ES-I3 (cell line): ENCODE data around the gene STARD10.

ENCODE experiments used
- H3K36me3 ChIP-seq: 2 replicates; pipeline ENCODE4 v1.6.1; 2013; ENCODE audit warnings: mild to moderate bottlenecking, low read length, control low read depth, moderate library complexity; ENCODE audit not compliant: insufficient read depth
- H3K4me1 ChIP-seq: 2 replicates; pipeline ENCODE4 v1.6.1; 2013; ENCODE audit warnings: mild to moderate bottlenecking, control low read depth, low read length; ENCODE audit not compliant: insufficient read depth
- H3K9ac ChIP-seq: 2 replicates; pipeline ENCODE4 v1.6.1; 2013; ENCODE audit warnings: low read depth, mild to moderate bottlenecking, low read length, moderate library complexity
- H3K9me3 ChIP-seq: 2 replicates; pipeline ENCODE4 v1.6.1; 2013; ENCODE audit warnings: mild to moderate bottlenecking, low read length, moderate library complexity; ENCODE audit not compliant: control insufficient read depth, insufficient read depth

The STARD10 gene, protein sequence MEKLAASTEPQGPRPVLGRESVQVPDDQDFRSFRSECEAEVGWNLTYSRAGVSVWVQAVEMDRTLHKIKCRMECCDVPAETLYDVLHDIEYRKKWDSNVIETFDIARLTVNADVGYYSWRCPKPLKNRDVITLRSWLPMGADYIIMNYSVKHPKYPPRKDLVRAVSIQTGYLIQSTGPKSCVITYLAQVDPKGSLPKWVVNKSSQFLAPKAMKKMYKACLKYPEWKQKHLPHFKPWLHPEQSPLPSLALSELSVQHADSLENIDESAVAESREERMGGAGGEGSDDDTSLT

DNA sequence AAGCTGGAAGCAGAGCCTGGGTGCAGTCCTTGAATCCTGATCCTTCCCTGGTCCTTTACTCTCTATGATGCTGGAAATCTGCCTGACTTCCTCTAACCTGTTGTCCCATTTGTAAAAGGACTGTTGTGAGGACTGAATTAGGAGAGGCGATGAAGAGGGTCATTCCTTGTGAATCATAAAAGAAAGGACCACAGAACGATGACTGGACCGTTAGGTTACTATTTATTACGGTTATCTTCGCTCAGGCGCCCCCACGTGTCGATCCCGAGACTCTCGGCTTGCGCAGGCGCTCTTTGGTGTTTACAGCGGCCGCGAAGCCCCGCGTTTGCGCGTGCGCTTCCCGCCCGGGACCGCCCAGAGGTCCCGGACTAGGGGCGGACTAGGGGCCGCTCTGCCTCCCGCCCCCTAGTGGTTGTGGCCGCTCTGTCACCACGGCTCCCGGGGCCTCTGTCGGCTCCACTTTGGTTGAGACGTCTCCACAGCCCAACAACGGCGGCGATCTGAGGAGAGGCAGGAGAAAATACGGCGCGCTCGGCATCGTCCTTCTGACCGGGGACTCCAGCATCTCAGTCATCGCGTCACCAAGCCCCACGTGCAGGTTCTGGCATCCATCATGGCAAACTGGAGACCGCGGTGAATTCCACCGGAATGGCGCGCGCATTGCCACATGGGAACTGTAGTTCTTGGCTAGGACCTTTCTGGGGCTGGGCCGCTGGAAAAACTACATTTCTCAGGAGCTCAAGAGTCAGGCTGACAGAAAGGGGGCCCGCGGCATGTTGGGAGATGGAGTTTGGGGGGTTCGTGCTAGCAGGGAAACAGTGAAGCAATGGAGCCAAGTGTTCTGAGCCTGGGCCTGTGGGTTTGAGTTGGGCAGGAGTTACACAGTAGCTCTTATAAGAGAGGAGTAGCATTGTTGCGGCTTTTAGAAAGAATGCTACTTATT is at the start of gene STARD10:
Gene STARD10 (minus strand): TSS at position 623 of the 943 bp plus-strand sequence. CDS start 12,866 bp downstream, outside the sequence.
- H3K36me3 ChIP-seq, result no peaks in the 10 kb centered on the region
- peak within 1 kb of the TSS; percentile 80 for H3K9ac ChIP-seq
- peaks cover 22% of the 10 kb centered on the region for H3K4me1 ChIP-seq
- no peaks in the 10 kb centered on the region for H3K9me3 ChIP-seq

DNA sequence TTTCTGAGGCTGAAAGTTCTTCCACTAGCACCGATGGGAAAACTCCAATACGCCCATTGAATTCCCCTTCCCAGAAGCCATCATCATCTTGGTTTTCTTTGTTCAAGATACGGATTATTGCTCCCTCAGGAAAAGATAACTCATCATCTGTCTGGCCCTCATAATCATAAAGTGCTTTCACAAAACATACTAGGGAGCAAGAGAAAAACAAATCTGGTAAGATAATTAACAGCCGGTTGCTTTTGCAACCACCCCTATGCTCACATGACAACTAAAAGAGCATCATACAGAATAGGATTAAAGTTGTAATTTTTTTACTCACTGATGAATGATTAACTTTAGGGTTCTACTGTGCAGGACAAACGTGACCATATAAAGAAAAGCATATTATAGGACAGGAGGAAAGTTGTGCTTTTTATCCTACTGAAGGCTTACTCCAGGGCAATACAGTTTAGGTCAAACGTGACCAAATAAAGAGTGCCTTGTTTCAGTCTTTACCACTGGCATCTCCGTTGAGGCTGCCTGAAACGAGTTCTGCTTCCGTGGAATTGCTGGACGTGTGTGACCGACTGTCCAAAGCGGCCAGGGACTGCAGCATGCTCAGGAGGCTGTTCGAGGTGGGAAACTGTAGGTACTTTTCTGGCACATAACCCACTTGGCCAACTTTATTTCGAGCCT is 48.9 kb upstream of the STARD10 start:
- Histone ChIP-seq H3K9ac (no peak overlapping the region), H3K4me1 (no peaks in the 10 kb centered on the region), H3K9me3 (no peaks in the 10 kb centered on the region), H3K36me3 (no peaks in the 10 kb centered on the region)

GRCh38 chr11:72842126-72842525 is 48.3 kb upstream of the STARD10 start:
- Histone ChIP-seq H3K9ac (no peak overlapping the region), H3K9me3 (no peaks in the 10 kb centered on the region), H3K4me1 (no peaks in the 10 kb centered on the region), H3K36me3 (no peaks in the 10 kb centered on the region)

- H3K36me3 ChIP-seq, result no peaks in the 10 kb centered on the region
- H3K9me3 ChIP-seq, result no peaks in the 10 kb centered on the region
- no peaks in the 10 kb centered on the region for H3K4me1 ChIP-seq
- no peak overlapping the region for H3K9ac ChIP-seq
Observed at GRCh38 chr11:72841397-72841796, 47.5 kb upstream of the STARD10 start.

DNA sequence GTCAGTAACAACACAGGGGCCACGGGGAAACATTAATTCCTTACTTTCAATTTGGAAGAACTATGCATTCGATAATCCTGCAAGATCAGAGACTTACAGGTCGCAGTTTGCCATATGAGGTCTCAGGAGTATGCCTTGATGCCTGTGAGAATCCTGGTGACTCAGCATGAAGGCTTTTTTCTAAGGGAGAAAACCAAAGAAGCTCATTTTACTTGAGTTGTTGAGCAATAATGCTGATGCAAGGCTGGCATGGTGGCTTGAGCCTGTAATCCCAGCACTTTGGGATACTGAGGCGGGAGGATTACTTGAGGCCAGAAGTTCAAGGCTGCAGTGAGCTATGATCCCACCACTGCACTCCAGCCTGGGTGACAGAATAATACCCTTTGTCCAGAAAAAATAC is 46.9 kb upstream of the STARD10 start:
- no peak overlapping the region for H3K9ac ChIP-seq
- no peaks in the 10 kb centered on the region for H3K4me1 ChIP-seq
- H3K36me3 ChIP-seq, result no peaks in the 10 kb centered on the region
- H3K9me3 ChIP-seq, result no peaks in the 10 kb centered on the region

- Histone ChIP-seq H3K9me3 (no peaks in the 10 kb centered on the region), H3K4me1 (no peaks in the 10 kb centered on the region), H3K36me3 (no peaks in the 10 kb centered on the region), H3K9ac (no peak overlapping the region)
Observed at GRCh38 chr11:72838691-72839305, 45.0 kb upstream of the STARD10 start.

- no peaks in the 10 kb centered on the region for H3K36me3 ChIP-seq
- peaks cover 10% of the 10 kb centered on the region for H3K4me1 ChIP-seq
- H3K9me3 ChIP-seq, result no peaks in the 10 kb centered on the region
Observed at GRCh38 chr11:72836111-72836510, 42.3 kb upstream of the STARD10 start.

GRCh38 chr11:72834905-72835304 is 41.1 kb upstream of the STARD10 start:
- H3K36me3 ChIP-seq, result no peaks in the 10 kb centered on the region
- H3K9ac ChIP-seq, result no peak overlapping the region
- peaks cover 10% of the 10 kb centered on the region for H3K4me1 ChIP-seq
- H3K9me3 ChIP-seq, result no peaks in the 10 kb centered on the region

More at GRCh38 chr11:72836111-72836510, 42.3 kb upstream of the STARD10 start:
- H3K9ac ChIP-seq, result no peak overlapping the region

DNA sequence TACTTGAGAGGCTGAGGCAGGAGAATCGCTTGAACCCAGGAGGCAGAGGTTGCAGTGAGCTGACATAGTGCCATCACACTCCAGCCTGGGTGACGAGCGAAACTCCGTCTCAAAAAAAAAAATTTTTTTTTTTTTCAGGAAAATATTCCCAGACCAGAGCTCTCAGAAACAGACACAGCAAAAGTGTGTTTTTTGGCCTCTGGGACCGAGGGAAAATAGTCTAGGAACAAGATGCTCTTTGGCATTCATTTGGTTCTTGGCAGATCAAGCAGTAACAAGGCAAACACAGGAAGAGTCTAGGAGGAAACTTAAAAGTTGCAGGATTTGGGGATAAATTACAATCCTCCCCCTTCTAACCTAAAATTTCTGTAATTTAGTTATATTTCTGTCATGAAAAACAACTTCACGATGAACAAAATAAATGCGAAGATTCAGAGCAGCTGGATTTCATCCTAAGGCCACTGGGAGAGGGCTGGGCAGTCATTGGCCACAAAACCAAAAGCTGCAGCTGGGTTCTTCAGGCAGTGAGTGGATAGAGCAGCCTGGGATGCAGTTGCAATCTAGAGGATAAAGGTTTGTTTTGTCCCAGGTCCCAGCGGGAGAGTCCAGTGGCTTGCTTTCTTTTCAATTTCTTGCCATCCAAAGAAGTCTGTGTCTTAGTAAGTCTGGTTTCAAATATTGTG is 40.1 kb upstream of the STARD10 start:
- H3K4me1 ChIP-seq, result peaks cover 10% of the 10 kb centered on the region
- no peaks in the 10 kb centered on the region for H3K9me3 ChIP-seq
- no peaks in the 10 kb centered on the region for H3K36me3 ChIP-seq
- H3K9ac ChIP-seq, result no peak overlapping the region

DNA sequence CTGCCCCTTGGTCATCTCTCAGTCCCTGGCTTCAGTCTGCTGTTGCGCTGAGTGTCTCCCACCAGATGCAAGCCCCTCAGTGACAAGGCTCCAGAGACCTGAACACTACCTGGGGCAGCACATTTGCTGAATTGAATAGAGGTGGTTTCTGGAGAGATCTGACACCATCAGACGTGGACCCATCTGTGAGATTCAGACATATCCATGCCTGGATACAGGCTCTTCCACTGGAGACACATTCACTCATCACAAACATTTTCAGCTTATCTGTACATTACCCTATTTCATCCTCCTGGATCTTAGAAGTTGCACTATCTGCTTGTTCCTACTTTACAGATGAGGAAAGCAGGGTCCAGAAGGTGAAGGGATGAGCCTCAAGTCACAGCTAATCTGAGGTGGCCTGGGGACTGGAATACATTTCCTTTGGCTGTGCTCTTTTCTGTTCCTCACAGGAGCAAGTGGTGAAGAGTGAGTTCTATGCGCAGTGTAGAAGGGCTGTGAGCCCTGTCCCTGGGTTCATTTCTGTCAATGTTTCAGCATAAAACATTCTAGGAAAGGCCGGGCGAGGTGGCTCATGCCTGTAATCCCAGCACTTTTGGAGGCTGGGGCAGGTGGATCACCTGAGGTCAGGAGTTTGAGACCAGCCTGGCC is 39.4 kb upstream of the STARD10 start:
- Histone ChIP-seq H3K9me3 (no peaks in the 10 kb centered on the region), H3K36me3 (no peaks in the 10 kb centered on the region), H3K4me1 (peaks cover 10% of the 10 kb centered on the region), H3K9ac (no peak overlapping the region)

DNA sequence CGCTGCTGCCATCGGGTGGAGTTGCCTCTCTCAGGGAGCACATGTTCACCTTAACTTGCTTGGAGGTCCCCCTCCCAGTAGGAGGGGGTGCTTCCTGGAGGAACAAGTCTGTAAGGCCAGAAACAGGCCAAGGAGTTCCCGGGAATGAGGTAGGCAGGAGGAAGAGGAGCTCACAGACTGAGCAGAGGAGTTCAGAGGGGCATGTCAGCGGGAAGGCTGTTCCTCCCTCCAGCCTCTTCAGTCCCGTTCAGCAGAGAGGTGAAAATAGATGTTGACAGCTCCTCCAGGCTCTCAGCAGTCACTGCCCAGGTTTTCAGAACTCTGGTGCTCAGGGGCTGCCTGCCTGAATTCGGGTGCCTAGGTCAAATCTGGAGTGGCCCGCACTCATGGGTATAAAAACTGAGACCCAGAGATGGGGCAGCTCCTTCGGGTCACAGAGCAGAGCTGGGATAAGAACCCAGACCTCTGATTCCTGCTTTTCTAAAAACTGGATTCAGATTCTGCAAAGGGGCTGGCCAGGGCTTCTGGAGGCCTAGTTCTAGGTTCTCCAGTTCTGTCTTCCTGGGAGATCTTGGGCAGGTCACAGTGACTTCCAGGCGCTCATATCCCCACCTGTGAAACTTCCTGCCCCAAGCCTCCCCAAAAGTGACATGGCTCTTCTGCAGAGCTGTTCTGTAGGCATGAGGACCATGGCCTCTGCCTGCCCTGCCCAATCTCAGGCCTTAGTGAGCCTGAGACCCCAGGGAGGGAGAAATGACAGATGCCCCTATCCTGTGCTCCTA is 38.6 kb upstream of the STARD10 start:
- no peak overlapping the region for H3K9ac ChIP-seq
- H3K36me3 ChIP-seq, result no peaks in the 10 kb centered on the region
- H3K4me1 ChIP-seq, result peaks cover 10% of the 10 kb centered on the region
- no peaks in the 10 kb centered on the region for H3K9me3 ChIP-seq

DNA sequence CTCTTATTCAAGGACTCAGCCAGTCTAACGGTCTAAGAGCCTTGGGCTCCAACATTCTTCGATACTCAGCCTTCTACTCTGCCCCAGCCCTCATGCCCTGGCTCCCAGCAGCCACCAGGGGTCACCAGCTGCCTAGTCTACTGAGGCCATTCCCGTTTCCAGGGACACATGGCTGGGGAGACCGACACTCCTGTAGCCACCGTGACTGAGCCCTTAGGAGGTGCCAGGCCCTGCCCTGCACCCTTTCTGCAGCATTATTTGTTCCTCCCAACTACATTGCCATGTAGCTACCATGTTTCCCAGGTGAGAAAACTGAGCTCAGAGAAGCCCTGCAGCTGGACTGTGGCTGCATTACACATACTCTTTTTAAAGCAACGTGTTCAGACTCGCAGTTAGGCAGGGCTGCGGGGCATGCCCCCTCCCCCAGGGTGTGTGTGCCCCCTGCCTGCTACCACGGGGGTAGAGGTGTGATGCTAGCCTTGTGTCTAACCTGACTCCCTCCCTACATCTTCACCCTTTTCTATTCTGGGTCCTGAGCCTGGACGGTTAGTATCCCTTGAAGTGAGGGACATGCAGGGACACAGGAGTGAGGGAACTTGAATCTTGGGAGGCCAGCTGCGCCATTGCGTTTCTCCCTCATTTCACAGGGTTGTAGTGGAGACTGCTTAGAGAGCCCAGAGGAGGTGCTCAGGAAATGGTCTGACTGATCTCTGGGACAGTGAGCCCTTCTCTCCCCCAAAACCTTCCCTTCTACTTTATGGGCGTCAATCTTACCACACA is 37.9 kb upstream of the STARD10 start:
- peaks cover 10% of the 10 kb centered on the region for H3K4me1 ChIP-seq
- no peaks in the 10 kb centered on the region for H3K9me3 ChIP-seq
- no peaks in the 10 kb centered on the region for H3K36me3 ChIP-seq
- H3K9ac ChIP-seq, result no peak overlapping the region
